Measurements from ENCODE around the gene GLYR1.

GLYR1 gene

GRCh38 chr16:4846503-4846900, 586 bp downstream of the GLYR1 start:
- DNase-seq = peak; percentile 14

- no peak for DNase-seq
Measured at GRCh38 chr16:4840984-4841383, 6.1 kb downstream of the GLYR1 start.

- DNase-seq = no peak
Measured at GRCh38 chr16:4839942-4840341, 7.1 kb downstream of the GLYR1 start.

- DNase-seq = no peak
Measured at GRCh38 chr16:4837733-4838501, 9.2 kb downstream of the GLYR1 start.

- DNase-seq = no peak
Measured at GRCh38 chr16:4836727-4837126, 10.4 kb downstream of the GLYR1 start.

GRCh38 chr16:4833584-4833983, 13.5 kb downstream of the GLYR1 start:
- no peak for DNase-seq

GRCh38 chr16:4832698-4833343, 14.3 kb downstream of the GLYR1 start:
- no peak for DNase-seq

GRCh38 chr16:4831616-4832015, 15.5 kb downstream of the GLYR1 start:
- no peak for DNase-seq

GRCh38 chr16:4830408-4830807, 16.7 kb downstream of the GLYR1 start:
- DNase-seq = no peak

- no peak for DNase-seq
Measured at GRCh38 chr16:4828567-4829321, 18.3 kb downstream of the GLYR1 start.

GRCh38 chr16:4826980-4827379, 20.1 kb downstream of the GLYR1 start:
- no peak for DNase-seq

GRCh38 chr16:4826526-4826925, 20.6 kb downstream of the GLYR1 start:
- DNase-seq = no peak

- DNase-seq = no peak
Measured at GRCh38 chr16:4825196-4825595, 21.9 kb downstream of the GLYR1 start.

GRCh38 chr16:4820652-4821051, 26.4 kb downstream of the GLYR1 start:
- DNase-seq = no peak

GRCh38 chr16:4814542-4815173, 32.4 kb downstream of the GLYR1 start:
- no peak for DNase-seq

- no peak for DNase-seq
Measured at GRCh38 chr16:4814046-4814445, 33.0 kb downstream of the GLYR1 start.

GRCh38 chr16:4813251-4814003, 33.7 kb downstream of the GLYR1 start:
- no peak for DNase-seq

GRCh38 chr16:4811773-4812172, 35.3 kb downstream of the GLYR1 start:
- no peak for DNase-seq

GRCh38 chr16:4811242-4811641, 35.8 kb downstream of the GLYR1 start:
- no peak for DNase-seq

- DNase-seq = no peak
Measured at GRCh38 chr16:4806280-4806679, 40.8 kb downstream of the GLYR1 start.

- no peak for DNase-seq
Measured at GRCh38 chr16:4805231-4805630, 41.9 kb downstream of the GLYR1 start.

GRCh38 chr16:4803898-4804762, 43.0 kb downstream of the GLYR1 start:
- DNase-seq = no peak
